ENCODE data around the gene CTDSPL2.
"Not testable (repeated sequence)": the region's sequence is repeated elsewhere in the genome, so short reads cannot be mapped to it uniquely, and the experiment has no call there.

CTDSPL2 gene

GRCh38 chr15:44426975-44427755 lies at the start of gene CTDSPL2:
Gene CTDSPL2 (plus strand): TSS chr15:44427629. CDS start chr15:44459015, 31,386 bp downstream.
- in situ Hi-C loops (cut with MboI; ENCODE audit: low sequenced_read_pairs): no loop called here

GRCh38 chr15:44381236-44381635 lies 46.2 kb upstream of the CTDSPL2 start:
- in situ Hi-C loops (cut with MboI; ENCODE audit: low sequenced_read_pairs): no loop called here

GRCh38 chr15:44385344-44385942 lies 42.0 kb upstream of the CTDSPL2 start:
- in situ Hi-C loops (cut with MboI; ENCODE audit: low sequenced_read_pairs): no loop called here

GRCh38 chr15:44394062-44394461 lies 33.4 kb upstream of the CTDSPL2 start:
- in situ Hi-C loops (cut with MboI; ENCODE audit: low sequenced_read_pairs): no loop called here

GRCh38 chr15:44394562-44394961 lies 32.9 kb upstream of the CTDSPL2 start:
- in situ Hi-C loops (cut with MboI; ENCODE audit: low sequenced_read_pairs): no loop called here

GRCh38 chr15:44397869-44398268 lies 29.6 kb upstream of the CTDSPL2 start:
- in situ Hi-C loops (cut with MboI; ENCODE audit: low sequenced_read_pairs): no loop called here

- in situ Hi-C loops (cut with MboI; ENCODE audit: low sequenced_read_pairs): no loop called here
Measured at GRCh38 chr15:44414001-44414400, 13.4 kb upstream of the CTDSPL2 start.

- in situ Hi-C loops (cut with MboI; ENCODE audit: low sequenced_read_pairs): no loop called here
Measured at GRCh38 chr15:44427756-44428724, 611 bp downstream of the CTDSPL2 start.

GRCh38 chr15:44435893-44436667 lies 8.7 kb downstream of the CTDSPL2 start:
- in situ Hi-C loops (cut with MboI; ENCODE audit: low sequenced_read_pairs): no loop called here

- in situ Hi-C loops (cut with MboI; ENCODE audit: low sequenced_read_pairs): no loop called here
Measured at GRCh38 chr15:44438402-44438801, 11.0 kb downstream of the CTDSPL2 start.

- in situ Hi-C loops (cut with MboI; ENCODE audit: low sequenced_read_pairs): no loop called here
Measured at GRCh38 chr15:44441095-44441501, 13.7 kb downstream of the CTDSPL2 start.

GRCh38 chr15:44443515-44443914 lies 16.1 kb downstream of the CTDSPL2 start:
- in situ Hi-C loops (cut with MboI; ENCODE audit: low sequenced_read_pairs): no loop called here

GRCh38 chr15:44447772-44448376 lies 20.4 kb downstream of the CTDSPL2 start:
- in situ Hi-C loops (cut with MboI; ENCODE audit: low sequenced_read_pairs): no loop called here

GRCh38 chr15:44450172-44450571 lies 22.7 kb downstream of the CTDSPL2 start:
- in situ Hi-C loops (cut with MboI; ENCODE audit: low sequenced_read_pairs): no loop called here

- in situ Hi-C loops (cut with MboI; ENCODE audit: low sequenced_read_pairs): not testable (repeated sequence)
Measured at GRCh38 chr15:44453578-44454283, 26.3 kb downstream of the CTDSPL2 start.

- in situ Hi-C loops (cut with MboI; ENCODE audit: low sequenced_read_pairs): no loop called here
Measured at GRCh38 chr15:44458429-44458828, 31.0 kb downstream of the CTDSPL2 start.

- in situ Hi-C loops (cut with MboI; ENCODE audit: low sequenced_read_pairs): no loop called here
Measured at GRCh38 chr15:44468709-44469385, 41.4 kb downstream of the CTDSPL2 start.

- in situ Hi-C loops (cut with MboI; ENCODE audit: low sequenced_read_pairs): no loop called here
Measured at GRCh38 chr15:44471885-44472455, 44.5 kb downstream of the CTDSPL2 start.

GRCh38 chr15:44479343-44479742 lies 51.9 kb downstream of the CTDSPL2 start:
- in situ Hi-C loops (cut with MboI; ENCODE audit: low sequenced_read_pairs): no loop called here
